ENCODE data around the gene PIEZO2.

GRCh38 chr18:10705291-10705690 is 444.1 kb downstream of the PIEZO2 start:
- TF ChIP-seq FEZF1 (tag by site-specific recombination; IDR thresholded peaks at IDR 0.05): no peak
- no peak for TF ChIP-seq ZBTB10 (tag by site-specific recombination; IDR thresholded peaks at IDR 0.05)
